GM18951 (cell line): Measurements from ENCODE around the gene BRSK2.

Source experiments
- POLR2A ChIP-seq: IDR thresholded peaks from 4 replicates; pipeline ENCODE4 v1.6.1; 2011; ENCODE audit warnings: mild to moderate bottlenecking; ENCODE audit not compliant: insufficient read length, insufficient read depth; ENCODE audit errors: extremely low read depth
- in situ Hi-C: fragments of 300-500 bp; cut with MboI; formaldehyde crosslinking; loops from one replicate; pipeline ENCODE4 v1.12.0; 2022; ENCODE audit warnings: low sequenced_read_pairs, mixed read lengths, inconsistent platforms; ENCODE audit not compliant: unreplicated experiment

Gene BRSK2

DNA sequence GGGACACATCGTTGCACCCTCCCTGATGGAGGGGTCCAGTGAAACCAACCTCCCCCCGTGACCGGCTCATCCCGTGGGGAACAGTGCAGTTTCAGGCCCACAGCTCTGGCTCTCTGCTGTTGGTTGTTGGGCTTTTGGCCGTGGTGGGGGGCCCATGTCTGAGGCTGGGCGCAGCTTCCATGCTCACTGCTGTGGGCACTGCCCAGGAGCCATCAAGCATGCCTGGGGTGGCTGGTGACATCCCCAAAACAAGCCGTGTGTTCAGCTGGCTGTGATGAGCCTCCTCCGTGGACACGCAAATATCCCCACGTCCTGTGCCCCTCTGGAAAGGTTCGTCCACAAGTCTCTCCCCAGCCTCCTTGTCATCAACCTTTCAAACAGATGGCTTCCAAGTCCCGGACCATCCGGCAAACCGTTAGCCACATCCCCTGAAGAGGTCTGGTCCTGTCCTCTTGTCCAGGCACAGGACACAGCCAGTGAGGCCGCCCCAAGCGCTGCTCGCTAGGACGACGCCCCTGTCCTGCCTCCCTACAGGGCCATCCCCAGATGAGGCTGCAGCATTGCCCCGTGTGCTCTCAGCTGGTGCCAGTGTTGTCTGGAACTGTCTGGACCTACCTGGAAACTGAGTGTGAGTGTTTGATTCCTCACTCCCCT, 29.4 kb upstream of the BRSK2 start:
- in situ Hi-C loops: no loop called here
- no peak for TF ChIP-seq POLR2A

DNA sequence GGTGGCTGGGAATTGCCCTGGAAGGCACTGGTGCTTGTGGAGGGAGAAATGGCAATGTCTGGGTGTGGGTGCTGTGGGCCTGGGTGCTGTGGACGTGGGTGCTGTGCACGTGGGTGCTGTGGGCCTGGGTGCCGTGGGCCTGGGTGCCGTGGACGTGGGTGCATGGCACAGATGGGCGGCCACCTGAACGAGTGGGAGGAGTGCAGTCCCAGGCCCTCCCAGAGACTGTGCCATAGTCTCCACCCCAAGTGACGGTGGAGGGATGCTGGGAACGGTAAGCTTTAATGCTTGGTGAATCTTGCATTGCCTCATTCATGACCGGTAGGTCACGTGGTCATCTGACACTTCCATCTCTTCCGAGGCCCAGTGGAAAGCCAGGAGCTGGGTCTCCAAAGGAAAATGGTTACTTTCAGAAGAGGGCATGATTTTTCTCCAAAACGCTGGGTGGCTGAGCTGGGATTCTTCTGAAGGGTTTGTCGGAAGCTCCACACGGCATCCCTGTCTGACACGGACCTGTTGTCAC, 28.8 kb upstream of the BRSK2 start:
- TF ChIP-seq POLR2A: no peak
- in situ Hi-C loops: no loop called here

DNA sequence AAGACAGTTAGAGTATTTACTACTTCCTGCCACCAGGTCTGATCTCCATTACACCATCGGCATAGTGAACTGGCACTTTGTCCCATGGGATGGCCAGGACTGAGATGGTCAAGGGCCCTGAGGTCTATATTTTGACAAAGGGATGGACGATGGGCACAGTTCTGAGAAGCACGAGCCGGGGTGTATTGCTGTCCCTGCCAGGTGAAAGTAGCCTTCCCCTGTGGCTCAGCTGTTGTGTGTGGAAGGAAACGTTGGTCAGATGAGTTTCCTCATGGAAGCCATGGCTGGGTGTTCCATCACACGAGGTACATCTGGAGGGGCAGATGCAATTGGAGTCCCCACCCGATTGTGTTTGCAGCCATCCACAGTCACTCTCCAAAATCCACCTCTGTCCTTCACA, 27.9 kb upstream of the BRSK2 start:
- in situ Hi-C loops: no loop called here
- TF ChIP-seq POLR2A: no peak

DNA sequence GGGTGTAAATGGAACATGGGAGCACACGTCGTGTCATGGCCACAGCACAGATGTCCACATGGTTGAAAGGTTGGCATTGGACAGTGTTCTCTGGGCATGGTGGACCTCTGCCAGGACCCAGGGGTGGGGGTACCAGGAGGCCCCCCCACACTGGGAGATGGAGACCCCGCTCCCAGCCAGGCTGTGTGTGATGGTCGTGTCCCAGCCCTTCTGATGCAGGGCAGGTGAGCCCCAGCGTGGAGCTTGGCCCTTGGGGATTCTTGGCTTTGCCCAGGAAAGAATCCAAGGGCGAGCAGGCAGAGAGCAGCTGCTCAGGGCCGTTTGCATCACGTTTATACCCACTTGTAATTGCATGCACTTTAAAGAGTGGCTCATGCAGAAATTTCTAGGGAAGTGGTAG, 22.0 kb upstream of the BRSK2 start:
- TF ChIP-seq POLR2A: no peak
- in situ Hi-C loops: no loop called here

DNA sequence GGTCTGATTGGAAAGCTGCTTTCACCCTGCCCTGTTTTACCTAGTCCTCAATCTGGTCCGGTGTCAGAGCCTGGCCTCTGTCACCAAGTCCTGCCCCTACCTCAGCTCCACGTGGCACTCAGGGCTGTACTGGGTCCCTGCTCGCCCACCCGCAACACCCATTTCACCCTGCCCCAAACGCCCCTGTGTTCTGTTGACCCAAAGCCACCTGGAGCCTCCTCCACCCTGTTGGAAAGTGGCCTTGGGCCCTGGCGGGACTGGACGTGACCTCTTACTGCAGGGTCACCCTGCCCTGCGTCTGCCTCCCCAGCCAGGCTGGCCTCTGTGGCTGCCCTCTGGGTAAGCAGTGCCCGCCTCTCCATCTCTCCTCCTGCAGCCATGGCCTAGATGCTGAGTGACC, 21.5 kb upstream of the BRSK2 start:
- in situ Hi-C loops: no loop called here
- no peak for TF ChIP-seq POLR2A

DNA sequence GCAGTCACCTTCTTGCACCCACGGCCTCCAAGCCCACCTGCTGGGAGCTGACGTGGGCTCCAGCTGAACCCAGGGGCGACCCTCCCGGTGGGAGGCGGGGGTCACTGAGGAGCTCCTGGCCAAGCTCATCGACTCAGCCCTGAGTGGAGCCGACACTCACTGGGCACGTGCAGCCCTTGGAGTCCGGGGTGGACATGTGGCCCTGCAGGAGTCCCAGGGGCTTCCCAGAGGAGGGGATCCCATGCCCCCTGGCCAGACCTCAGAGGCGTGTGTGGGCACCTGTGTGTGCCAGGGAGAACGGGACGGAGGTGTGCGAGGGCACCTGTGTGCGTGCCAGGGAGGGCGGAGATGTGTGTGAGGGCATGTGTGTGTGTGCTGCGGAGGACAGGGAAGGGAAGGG, 20.8 kb upstream of the BRSK2 start:
- no peak for TF ChIP-seq POLR2A
- in situ Hi-C loops: no loop called here

DNA sequence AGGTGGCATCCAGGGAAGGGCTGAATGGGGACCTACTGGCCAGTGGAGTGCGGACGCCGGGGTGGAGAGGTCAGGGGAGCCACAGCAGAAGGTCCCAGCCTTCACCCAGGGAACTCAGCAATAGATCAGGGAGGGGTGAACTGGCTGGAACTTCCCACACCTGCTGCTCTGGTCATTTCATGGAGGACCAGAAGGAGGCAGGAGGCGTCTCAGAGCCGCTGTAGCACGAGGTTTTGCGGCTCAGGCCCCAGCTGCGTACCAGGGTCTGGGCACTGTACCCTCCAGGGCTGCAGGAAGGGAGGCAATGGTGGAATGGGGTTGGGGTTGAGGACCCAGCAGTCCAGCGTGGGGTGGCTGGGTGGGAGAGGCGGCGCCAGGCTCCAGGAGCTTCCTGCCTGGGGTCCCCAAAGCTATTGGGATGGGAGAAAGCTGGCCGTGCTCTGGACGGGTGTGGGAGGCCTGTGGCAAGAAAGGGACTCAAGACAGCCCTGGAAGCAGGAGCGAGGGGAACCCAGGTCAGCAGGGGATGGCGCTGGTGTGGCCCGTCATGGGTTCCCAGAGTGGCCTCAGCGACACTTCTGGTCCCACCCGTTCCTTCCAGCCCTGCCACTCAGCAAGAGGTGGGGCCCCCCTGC, 20.2 kb upstream of the BRSK2 start:
- in situ Hi-C loops: no loop called here
- TF ChIP-seq POLR2A: no peak

DNA sequence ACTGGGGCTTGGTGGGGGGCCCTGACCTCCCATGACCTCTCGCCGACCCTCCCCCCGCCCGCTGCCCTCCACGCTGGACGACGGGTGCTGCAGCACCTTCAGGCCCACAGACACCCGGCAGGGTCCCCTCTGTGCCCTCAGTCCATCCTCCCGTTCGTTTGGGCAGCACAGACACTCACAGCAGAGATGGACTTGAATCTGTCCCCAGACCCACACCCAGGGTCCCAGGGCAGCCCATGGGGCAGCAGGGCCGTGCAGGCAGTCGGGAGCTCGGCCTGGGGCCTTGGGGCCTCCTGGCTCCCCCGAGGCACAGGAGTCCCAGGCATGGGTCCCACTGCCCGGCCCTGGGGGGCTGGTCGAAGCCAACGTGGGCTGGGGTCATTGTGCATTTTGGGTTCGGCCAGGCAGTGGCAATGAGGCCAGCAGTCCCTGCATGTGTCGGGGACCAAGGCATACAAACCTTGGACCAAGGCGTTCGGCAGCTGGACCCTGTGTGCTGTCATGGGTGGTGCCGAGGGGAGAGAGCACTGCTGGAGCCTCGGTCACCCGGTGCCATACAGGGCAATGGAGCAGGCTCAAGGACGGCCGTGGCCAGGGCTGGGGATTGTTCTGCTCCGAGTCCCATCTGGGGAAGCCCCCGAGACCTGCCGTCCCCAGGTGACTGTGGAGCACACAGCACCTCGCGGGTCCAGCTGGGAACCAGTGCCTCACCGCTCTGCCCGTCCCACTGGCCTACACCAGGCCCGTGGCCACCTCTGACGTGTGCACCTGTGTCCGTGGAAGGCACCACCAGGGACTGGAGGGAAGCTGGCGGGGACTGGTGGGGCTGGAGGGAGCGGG, 19.3 kb upstream of the BRSK2 start:
- in situ Hi-C loops: no loop called here
- no peak for TF ChIP-seq POLR2A

DNA sequence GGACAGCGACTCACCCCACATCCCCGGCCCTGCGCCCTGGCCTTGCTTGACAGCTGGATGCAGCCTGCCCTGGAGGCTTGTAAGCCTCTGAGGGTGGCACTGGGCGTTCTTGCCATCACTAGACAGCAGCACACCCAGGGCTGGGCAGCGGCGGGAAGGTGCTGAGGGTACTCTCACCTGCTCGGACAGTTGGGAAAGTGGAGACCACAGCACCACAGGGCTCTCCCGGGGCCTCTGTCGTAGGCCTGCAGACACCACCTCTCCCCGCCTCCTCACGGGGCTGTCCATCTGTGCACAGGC, 18.8 kb upstream of the BRSK2 start:
- in situ Hi-C loops: no loop called here
- no peak for TF ChIP-seq POLR2A

DNA sequence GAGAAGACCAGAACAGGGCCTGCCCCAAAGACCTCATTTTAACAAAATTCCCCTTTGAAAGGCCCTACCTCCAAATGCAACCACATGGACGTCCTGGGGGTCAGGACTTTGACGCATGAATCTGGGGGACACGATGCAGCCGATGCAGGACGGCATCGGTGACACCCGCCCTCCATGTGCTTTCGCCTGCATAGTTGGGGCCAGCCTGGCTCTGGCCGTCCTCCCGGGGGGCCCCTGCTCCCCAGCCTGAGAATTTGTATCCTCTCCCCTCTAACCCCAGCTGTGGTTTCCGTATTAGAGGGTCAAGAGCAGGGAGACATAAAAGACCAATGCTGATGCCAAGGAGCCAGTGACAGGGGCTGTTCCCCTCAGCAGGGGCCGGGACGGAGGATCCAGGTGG, 18.4 kb upstream of the BRSK2 start:
- in situ Hi-C loops: no loop called here
- no peak for TF ChIP-seq POLR2A

DNA sequence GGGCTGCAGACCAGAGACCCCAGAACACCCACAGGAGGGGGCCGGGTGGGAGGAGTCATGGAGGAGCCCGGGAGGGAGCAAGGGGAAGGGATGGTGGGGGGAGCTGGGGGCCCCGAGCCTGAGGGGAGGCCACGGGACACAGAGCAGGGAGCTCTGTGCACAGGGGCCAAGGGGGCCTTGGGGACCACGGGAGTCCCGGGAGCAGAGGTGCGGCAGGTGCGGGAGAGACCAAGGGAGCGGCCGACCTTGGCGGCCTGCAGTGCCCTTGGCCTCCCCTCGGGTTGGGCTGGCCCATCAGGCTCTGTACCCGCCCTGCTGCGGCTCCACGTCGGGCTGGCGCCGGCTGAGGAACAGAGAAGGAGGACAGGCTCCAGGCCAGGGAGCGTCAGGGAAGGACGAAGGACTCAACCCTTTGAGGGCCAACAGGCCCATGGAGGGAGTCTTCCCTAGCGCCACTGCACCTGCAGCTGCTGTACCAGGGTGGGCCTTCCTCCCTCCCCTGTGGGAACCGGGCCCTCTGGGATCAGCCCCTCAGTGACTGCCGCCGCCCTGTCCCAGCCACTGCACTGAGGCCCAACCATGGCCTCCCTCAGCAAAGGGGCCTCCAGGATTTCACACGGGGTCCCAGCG, 17.8 kb upstream of the BRSK2 start:
- in situ Hi-C loops: no loop called here
- no peak for TF ChIP-seq POLR2A

DNA sequence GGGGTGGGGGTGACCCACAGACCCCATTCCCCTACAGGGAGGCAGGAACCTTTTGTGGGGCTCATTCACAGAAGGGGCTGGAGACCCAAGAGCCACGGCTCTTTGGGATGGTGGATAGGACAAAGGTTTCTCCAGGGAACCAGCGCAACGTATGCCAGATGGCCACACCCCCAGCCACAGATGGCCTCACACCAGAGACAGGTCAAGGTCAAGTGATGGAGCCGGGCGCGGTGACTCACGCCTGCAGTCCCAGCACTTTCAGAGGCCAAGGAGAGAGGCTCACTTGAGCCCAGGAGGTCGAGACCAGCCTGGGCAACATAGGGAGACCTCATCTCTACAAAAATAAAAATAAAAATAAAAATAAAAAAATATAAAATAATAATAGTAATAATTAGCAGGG, 17.1 kb upstream of the BRSK2 start:
- in situ Hi-C loops: no loop called here
- TF ChIP-seq POLR2A: no peak

DNA sequence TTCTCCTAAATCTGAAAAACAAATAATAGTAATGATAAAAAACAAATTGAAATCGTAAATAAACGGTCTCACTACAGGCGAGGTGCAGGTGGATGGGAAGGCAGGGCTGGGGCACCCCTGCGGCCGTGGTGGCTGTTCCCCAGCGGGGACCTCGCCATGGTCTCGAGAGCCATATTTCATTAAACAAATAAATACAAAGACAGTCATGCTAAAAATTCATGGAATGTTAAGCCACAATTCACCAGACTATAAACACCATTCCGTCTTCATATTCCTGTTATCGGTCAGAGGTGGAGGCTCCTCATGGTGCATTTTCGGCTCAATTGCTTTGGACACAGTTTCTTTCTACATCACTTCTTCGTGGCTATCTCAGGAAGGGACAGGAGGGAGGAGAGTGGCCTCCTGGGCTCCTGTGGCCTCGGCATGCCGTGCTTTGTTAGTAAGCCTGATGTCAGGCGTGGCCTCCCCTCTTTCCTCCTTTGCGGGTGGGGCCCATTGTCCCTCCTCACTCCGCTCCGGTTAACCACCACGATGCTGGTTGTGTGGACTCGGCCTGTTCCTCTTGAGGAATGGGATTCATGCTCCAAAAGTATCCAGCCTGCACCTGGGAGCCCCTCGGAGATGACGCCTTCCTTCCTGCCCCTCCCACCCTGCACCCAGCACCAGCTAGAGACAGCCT, 16.1 kb upstream of the BRSK2 start:
- in situ Hi-C loops: no loop called here
- TF ChIP-seq POLR2A: no peak
